Amniotic stem cell (primary cell): ENCODE results near the gene CDC42.
"Not testable (repeated sequence)": the region's sequence is repeated elsewhere in the genome, so short reads cannot be mapped to it uniquely, and the experiment has no call there.

Source experiments
- DNase-seq: peaks from one replicate; lab custom pipeline; 2025; lab: John Stamatoyannopoulos, UW

The CDC42 gene

DNA sequence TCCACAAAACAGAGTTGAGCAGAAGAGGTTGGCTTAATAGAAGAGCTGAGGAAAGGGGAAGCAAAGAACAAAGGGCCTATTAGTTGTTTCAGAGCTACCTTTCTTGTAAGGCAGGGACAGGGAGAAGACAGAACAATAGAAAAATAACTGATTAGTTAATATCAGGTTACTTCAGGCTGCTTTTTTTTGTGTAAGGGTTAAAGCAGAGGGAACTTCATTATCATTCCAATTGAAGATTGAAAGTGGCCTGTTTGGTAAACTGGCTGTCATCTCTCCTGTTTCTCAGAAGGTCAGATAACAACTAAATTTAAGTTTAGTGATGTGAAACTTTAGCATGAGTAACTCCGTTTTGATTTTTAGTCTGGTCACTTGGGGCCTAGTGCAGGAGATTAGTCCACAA lies 22.3 kb downstream of the CDC42 start:
- no peak for DNase-seq

DNA sequence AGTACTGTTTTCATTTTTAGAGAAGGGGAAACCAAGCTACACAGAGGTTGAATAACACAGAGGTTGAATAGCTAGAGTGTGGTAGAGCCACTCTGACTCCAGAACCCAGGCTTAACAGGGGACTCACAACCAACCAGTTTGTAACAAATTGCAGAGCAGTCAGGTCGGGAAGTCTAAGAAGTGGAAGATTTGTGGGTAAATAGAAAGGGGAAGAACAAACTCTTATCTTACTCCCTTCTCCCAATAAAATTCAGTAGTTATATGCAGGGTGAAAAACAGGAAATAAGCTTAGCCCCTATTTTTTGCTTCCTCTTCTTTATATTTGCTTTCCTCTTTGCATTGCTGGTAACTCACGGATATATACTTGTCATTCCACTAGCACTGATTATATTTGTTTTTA lies 23.2 kb downstream of the CDC42 start:
- no peak for DNase-seq

DNA sequence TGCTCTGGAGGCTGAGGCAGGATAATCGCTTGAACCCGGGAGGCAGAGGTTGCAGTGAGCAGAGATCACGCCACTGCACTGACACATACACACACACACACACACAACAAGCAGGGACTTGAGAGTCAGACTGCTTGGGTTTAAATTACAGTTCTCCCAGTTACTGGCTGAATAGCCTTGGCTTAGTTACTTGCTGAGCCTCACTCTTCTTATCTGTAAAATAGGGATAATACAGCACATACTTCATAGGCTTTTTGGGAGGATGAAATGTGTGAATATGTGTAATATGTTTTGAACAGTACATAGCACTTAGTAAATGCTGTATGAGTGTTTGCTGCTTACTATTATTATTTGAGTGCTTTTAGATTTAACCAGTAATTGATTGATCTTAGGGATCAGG lies 23.8 kb downstream of the CDC42 start:
- DNase-seq, result no peak

DNA sequence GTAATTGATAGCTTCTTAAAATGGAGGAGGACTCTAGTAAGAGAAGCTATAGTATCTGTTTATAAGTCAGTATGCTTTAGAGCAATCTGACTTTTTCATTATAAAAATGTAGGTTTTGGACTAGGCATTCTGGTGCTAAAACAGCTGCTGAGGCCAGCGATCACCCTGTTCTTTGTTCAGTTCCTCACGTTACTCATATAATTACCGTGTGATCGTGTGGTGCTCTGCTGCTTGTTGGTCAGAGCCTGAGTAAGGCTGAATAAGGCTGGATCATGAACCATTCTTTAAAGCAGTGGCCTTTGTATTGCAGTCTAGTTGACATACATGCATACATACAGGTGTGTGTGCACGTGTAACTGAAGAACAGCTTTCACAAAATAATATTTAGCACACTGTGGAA lies 25.2 kb downstream of the CDC42 start:
- no peak for DNase-seq

DNA sequence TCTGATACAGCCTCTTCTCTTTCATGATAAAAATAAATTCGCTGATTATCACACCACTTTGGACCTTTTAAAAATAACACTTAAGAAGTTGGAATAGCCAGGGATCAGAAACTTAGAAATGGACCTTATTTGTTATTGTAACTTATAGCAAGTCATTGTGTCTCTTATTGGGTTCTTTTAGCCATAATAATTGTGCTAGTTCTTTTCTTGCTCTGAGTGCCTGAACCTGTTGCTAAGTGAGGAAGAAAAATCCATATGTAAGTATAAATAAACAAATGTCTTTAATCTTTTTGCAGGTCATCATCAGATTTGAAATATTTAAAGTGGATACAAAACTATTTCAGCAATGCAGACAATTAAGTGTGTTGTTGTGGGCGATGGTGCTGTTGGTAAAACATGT lies 25.6 kb downstream of the CDC42 start:
- DNase-seq, result no peak

DNA sequence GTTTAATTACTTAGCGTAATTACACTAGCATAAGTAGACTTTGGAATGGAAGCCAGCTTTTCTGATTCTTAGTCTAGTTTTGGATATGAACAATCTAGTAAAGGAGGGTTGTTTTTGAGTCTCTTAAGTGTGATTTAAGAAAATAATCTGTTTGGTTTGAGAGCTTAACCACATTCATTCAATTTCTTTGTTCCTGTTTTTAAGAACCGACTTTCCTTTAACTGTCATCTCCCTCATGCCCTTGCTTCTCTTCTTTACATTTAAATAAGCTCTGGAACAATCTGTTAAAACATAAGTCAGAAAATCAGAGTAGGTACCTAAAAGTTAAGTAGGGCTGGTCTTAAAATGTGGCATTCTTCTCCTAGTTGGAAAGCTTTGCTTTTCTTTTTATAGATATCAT lies 27.7 kb downstream of the CDC42 start:
- DNase-seq, result no peak

DNA sequence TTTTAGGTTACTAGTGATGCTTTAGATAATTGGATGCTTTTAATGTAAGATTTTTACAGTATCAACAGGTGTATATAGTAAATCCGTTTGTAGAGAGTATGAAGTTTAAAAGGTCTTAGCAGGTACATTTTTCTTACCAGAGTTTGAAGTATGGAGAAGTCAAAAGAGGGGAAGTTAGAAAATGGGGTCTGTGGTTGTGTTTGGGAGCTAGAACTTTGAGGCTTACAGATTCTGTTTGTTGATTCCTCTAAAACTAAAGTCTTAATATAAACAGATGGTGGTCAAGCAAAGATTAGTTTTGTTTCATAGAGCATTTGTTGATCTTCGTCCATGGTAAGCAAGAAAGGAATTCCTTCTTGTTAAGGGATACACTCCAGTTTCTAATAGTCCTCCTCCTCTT lies 35.8 kb downstream of the CDC42 start:
- no peak for DNase-seq

DNA sequence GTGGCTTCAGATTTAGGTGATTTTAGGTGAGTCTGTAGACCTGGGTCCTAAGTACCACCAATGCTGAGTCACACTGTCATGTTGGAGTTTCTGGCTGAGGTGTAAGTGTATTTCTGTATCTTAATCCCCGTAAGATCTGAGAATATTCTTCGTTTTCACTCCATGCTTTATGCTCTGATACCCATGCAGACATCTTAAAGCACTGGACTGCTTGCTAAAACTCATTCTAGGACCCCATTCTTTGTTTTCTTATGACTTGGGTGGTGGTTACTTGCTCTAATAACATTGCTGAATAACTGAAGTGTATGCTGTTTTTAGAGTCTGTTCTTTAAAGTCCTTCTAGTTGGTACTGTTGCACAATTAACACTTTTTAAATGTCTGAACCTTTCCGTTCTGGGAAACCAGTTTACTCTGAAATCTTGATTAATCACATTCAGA lies 36.6 kb downstream of the CDC42 start:
- DNase-seq, result no peak

DNA sequence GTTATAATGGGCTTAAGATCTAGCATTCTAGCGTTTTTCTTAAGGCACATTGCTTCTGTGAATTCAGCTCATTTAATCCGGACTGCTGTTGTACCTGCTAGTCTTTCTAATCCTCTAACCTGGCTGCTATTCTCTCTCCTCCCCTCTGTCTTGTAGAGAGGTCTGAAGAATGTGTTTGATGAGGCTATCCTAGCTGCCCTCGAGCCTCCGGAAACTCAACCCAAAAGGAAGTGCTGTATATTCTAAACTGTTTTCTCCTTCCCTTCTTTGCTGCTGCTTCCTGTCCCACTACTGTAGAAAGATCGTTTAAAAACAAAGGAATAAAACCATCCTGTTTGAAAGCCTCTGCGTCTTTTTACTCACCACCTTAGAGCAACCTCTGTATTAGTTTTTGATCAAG lies 37.3 kb downstream of the CDC42 start:
- DNase-seq, result no peak

DNA sequence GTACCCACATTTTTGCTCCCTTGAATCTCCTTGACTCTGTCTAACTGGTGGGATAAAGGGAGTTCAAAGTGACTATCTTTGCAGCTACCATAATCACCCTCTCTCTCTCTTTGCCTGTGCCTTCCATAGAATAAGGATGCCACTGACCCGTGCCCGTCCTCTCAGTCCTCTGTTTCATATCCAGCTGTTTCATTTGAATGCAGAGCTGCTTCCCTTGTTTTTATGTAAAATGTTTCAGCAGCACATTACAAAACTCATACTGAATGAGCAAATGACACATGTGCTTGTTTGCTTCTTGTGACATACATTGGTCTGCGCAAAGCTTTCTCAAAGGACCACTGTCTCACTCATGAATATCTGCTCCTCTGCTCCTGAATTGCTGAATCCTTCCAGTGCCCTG lies 38.4 kb downstream of the CDC42 start:
- DNase-seq, result no peak

DNA sequence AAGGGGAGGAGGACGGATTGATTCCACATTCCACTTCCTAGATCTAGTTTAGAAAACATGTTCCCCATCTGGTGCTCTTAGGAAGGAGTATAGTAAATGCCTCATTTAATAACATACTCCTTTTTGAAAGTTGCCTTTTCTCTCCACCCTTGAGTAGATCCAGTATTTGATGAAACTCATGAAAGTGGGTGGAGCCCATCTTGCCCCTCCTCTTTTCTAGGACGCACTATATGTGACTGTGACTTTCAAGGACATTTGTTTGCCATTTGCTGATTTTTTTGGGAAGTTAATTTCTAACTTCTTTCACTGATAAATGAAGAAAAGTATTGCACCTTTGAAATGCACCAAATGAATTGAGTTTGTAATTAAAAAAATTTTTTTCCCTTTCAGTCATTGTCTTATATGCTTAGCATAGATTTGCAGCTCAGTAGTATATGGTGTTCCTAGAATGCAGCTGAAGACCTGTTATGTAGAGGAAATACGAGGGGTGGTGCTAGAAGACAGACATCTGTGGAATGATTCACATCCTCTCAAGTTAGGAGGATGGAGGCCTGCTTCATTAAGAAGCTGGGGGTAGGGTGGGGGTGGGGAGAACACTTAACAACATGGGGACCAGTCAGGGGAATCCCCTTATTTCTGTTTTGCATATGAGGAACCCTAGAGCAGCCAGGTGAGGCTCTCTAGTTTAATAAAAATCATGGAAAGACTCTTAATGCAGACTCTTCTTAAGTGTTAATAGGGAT lies 39.7 kb downstream of the CDC42 start:
- not testable (repeated sequence) for DNase-seq

DNA sequence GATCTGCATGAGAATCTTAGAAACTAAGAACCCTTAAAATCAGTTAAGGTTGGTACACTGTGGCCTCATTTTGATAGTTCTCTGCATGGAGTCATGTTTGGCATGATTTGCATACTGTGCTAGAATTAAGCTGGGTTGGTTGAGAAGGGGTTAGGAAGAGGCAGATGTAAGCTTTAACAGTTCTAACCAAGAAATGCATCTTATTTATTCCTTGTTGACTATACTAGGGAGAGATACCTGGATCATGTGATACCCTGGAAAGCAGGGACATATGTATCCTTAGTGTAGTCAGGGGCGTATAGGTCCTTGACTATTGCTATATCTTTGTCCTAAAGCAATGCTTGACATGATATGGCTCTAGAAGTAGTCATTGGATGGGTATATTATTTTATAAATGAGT lies 41.0 kb downstream of the CDC42 start:
- no peak for DNase-seq

DNA sequence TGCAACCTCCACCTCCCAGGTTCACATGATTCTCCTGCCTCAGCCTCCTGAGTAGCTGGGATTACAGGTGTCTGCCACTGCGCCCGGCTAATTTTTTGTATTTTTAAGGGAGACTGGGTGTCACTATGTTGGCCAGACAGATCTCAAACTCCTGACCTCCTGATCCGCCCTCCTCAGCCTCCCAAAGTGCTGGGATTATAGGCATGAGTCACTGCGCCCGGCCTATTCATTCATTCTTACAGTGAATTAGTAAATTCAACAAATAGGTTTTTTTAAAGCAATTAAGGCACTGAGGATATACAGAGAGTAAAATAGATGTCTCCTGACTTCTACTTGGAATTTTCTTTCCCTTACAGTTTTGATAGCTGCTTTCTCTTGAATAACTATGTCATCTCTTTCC lies 43.5 kb downstream of the CDC42 start:
- DNase-seq, result no peak

DNA sequence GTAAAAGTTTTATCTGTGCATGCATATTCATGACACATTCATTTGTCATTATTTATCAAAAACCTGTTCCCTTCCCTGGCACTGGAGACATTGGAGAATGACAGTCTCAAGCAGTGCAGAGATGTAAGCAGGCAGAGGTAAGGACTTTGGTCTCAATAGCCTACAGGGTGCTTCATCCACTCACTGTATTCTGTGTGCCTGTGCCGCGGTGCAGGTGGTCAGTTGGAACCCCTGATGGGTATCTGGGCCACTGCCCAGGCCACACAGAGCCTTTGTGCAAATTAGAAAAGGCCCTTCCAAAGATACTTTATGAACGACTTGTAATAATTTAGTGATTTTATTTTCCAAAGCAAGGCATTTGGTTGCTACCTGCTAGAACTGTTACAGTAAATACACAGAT lies 44.0 kb downstream of the CDC42 start:
- no peak for DNase-seq

DNA sequence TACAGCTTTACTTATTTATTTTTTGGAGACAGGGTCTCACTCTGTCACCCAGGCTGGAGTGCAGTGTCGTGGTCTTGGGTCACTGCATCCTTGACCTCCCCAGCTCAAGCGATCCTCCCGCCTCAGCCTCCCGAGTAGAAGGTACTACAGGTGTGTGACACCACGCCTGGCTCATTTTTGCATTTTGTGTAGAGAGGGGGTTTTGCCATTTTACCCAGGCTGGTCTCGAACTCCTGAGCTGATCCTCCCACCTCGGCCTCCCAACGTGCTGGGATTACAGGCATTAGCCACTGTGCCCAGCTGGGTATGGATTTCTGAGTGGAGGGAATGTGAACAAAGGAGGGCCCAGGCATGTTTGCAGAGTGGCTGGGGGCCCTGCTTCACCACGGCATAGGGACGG lies 46.2 kb downstream of the CDC42 start:
- no peak for DNase-seq

DNA sequence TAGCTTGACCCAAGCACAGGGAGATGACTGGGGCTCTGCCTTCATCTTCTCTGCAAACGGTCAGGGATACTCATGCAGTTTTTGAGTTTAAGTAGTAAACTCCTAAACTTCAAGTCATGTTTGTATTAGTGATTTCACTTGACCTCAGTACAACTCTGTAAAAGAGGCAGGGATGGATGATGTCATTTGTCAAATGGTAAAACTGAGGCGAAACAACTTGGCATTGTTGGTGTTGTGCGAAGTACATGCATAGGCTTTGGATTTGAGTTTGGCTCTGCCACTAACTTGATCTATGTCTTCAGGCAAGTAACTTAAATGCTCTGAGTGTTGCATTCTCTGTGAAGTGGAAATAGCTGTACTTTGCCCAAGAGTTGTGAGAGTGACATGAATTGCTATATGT lies 47.7 kb downstream of the CDC42 start:
- no peak for DNase-seq

DNA sequence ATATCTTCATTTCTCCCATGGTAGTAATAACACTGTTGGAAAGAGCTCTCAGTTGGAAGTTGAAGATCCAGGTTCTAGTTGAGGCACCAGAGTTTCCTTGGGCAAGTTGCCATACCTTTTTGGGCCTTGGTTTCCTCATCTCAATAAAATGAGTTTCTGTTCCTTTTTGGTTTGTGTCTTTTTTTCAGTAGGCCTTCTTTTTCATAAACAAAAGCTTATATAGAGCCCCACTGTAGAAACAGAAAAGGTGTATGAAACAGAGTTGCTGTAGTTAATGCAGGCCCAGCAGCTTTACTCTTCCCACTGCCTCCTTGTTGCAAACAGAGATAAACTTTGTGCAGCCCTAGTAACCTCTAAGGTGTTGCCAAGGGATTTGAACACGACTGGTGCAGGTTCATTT lies 48.7 kb downstream of the CDC42 start:
- no peak for DNase-seq

DNA sequence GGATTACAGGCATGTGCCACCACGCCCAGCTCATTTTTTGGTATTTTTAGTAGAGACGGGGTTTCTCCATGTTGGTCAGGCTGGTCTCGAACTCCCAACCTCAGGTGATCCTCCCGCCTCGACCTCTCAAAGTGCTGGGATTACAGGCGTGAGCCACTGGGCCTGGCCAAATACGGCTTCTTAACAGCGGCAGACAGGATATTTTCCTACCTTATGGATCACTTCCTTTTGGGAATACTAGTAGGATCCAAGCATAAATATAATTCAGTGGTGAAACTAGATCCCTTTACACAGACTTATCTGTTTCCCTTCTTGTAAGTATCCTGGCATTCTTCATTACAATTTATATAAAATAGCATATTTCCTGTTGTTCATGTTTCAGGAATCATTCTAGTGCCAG lies 49.5 kb downstream of the CDC42 start:
- no peak for DNase-seq

DNA sequence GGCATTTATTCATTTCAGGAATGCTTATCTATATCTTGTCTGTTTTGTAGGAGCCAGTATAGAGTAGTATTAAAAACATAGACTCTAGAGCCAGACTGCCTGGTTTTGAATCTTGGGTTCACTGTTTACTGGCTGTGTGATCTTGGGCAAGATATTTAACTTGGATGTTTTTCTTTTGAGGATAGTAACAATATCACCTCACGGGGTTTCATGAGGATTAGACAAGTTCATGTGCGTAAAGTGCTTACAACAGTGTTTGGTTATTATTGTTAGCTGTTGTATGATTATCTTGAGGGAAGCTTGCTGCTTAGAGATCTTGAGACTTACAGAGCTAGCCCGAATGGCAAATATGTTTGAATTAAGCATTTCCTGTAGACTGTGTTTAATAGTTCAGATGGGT lies 50.2 kb downstream of the CDC42 start:
- no peak for DNase-seq

DNA sequence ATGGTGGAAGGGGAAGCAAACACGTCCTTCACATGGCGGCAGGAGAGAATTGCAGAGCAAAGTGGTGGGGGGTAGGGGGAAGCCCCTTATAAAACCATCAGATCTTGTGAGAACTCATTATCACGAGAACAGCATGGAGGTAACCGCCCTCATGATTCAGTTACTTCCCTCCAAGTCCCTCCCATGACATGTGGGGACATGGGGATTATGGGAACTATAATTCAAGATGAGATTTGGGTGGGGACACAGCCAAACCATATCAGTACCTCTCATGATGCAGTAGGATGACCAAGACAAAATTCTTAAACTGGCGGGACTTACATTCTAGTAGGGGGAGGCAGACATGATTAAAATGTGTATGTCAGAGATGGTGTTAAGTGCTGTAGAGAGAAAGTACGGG lies 51.6 kb downstream of the CDC42 start:
- no peak for DNase-seq

DNA sequence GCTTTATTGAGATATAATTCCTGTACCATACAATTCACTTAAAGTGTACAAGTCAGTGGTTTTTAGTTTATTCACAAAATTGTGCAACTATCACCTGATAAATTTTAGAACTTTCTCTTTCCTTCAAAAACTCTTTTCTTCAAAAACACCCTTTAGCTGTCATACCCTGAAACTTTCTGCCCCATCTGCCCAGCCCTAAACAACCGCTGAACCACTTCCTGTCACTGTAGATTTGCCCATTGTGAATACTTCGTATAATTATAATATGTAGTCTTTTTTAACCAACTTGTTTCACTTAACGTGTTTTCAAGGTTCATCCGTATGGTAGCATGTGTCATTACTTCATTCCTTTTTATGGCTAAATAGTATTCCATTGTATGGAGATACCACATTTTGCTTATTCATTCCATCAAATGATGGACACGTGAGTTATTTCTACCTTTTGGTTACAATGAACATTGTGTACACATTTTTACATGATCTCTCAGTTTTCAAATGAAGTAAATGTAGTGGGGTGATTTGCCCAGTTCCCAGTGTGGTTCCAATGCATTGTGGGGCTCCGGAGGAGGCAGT lies 52.4 kb downstream of the CDC42 start:
- no peak for DNase-seq

DNA sequence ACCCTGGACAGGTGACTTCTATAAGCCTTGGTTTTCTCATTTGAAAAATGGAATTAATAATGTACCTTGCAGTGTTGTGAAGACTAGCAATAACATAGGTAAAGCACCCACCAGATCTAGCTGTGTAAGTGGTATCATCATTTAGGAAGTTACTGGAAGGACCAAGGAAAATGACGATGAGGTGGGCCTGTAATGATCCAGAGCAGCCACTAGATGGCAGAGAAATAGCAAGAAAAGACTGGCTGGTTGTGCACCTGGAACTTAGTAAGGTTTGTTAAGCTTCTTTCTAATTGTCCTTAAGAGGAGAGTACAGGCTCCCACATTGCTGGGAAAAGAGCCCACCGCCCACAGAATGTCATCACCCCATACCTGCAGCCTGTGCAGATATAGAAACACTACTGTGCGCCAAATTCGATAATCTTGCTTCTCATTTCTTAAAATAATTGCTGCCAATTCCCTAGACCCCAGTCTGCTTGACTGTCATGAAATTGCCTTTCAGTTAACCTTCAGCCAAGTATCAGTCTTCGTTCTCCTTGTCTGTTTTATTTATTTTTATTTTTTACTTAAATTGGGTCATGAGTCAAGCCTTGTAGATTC lies 53.2 kb downstream of the CDC42 start:
- DNase-seq, result peak; percentile 5

DNA sequence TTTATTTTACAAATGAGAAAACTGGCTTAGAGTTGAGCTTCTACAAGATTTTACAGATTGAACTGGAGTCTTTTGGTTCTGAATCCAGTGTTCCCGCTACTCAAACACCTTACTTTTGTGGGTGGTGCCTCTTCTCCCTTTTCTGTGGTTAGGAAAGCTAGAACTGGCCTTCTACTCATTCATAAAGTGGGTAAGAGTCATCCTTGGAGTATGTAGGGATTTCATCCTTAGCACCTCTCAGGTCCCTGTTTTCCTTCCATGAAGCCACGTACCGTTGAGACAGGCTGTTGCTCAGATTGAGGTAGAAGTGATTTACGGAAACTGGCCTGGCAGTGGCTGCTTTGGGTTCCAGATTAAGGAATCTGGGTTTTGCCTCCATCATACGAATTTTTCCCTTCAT lies 54.6 kb downstream of the CDC42 start:
- DNase-seq, result no peak
